Trophoblast cell (in vitro differentiated cells and primary cell): ENCODE data around the gene CST11.
"Not testable (repeated sequence)": the region's sequence is repeated elsewhere in the genome, so short reads cannot be mapped to it uniquely, and the experiment has no call there.

ENCODE experiments used
- DNase-seq, 2 donors: peaks; one replicate each; pipeline ENCODE4 v3.0.0-alpha.2; 2016
- H2AFZ ChIP-seq: 2 replicates; pipeline ENCODE4 v1.6.1; 2013; ENCODE audit warnings: low read length, moderate library complexity, mild to moderate bottlenecking; ENCODE audit not compliant: insufficient read depth, poor library complexity
- H2AK5ac ChIP-seq: 2 replicates; pipeline ENCODE4 v1.6.1; 2013; ENCODE audit warnings: mild to moderate bottlenecking, low read length
- H2BK120ac ChIP-seq: 2 replicates; pipeline ENCODE4 v1.6.1; 2013; ENCODE audit warnings: low read length, mild to moderate bottlenecking, moderate library complexity; ENCODE audit not compliant: insufficient read depth, poor library complexity
- H2BK12ac ChIP-seq: 2 replicates; pipeline ENCODE4 v1.6.1; 2013; ENCODE audit warnings: mild to moderate bottlenecking, low read length, moderate library complexity
- H2BK5ac ChIP-seq: 2 replicates; pipeline ENCODE4 v1.6.1; 2013; ENCODE audit warnings: low read length, low read depth, moderate library complexity, mild to moderate bottlenecking; ENCODE audit not compliant: poor library complexity
- H3K14ac ChIP-seq: 2 replicates; pipeline ENCODE4 v1.6.1; 2013; ENCODE audit warnings: mild to moderate bottlenecking, low read length
- H3K18ac ChIP-seq: 2 replicates; pipeline ENCODE4 v1.6.1; 2013; ENCODE audit warnings: mild to moderate bottlenecking, low read length
- H3K23ac ChIP-seq: 2 replicates; pipeline ENCODE4 v1.6.1; 2013; ENCODE audit warnings: low read length
- H3K27ac ChIP-seq: 2 replicates; pipeline ENCODE4 v1.5.1; 2013; ENCODE audit warnings: low read depth, mild to moderate bottlenecking, inconsistent platforms, low read length, moderate library complexity
- H3K27me3 ChIP-seq: 2 replicates; pipeline ENCODE4 v1.6.1; 2013; ENCODE audit warnings: inconsistent platforms, mild to moderate bottlenecking, low read length, moderate library complexity; ENCODE audit not compliant: insufficient read depth
- H3K36me3 ChIP-seq, 2 experiments: 1 replicate in 1 of 2; 2 replicates in 1 of 2; pipeline ENCODE4 v1.6.1; 2013; ENCODE audit warnings: low read length in 2 of 2, mild to moderate bottlenecking in 2 of 2, moderate library complexity in 1 of 2; ENCODE audit not compliant: insufficient read depth in 2 of 2, control insufficient read depth in 1 of 2
- H3K4ac ChIP-seq: 2 replicates; pipeline ENCODE4 v1.6.1; 2013; ENCODE audit warnings: low read depth, mild to moderate bottlenecking, low read length, moderate library complexity
- H3K4me1 ChIP-seq, 2 experiments: 1 replicate in 1 of 2; 2 replicates in 1 of 2; pipeline ENCODE4 v1.6.1; 2013; ENCODE audit warnings: low read length in 2 of 2, mild to moderate bottlenecking in 2 of 2, moderate library complexity in 1 of 2; ENCODE audit not compliant: insufficient read depth in 2 of 2, control insufficient read depth in 1 of 2
- H3K4me2 ChIP-seq: 2 replicates; pipeline ENCODE4 v1.6.1; 2013; ENCODE audit warnings: inconsistent platforms, mild to moderate bottlenecking, low read length, moderate library complexity
- H3K4me3 ChIP-seq: 2 replicates; pipeline ENCODE4 v1.5.1; 2013; ENCODE audit warnings: mild to moderate bottlenecking, low read depth, low read length, inconsistent platforms
- H3K79me1 ChIP-seq: one replicate; pipeline ENCODE4 v1.6.1; 2013; ENCODE audit warnings: low read length
- H3K79me2 ChIP-seq: 2 replicates; pipeline ENCODE4 v1.6.1; 2013; ENCODE audit warnings: low read length, mild to moderate bottlenecking; ENCODE audit not compliant: control insufficient read depth, insufficient read depth, poor library complexity
- H3K9ac ChIP-seq: 2 replicates; pipeline ENCODE4 v1.6.1; 2013; ENCODE audit warnings: mild to moderate bottlenecking, low read length
- H3K9me3 ChIP-seq: 2 replicates; pipeline ENCODE4 v1.6.1; 2013; ENCODE audit warnings: low read depth, mild to moderate bottlenecking, control low read depth, inconsistent platforms, low read length; ENCODE audit not compliant: insufficient read depth
- H4K12ac ChIP-seq: 2 replicates; pipeline ENCODE4 v1.6.1; 2013; ENCODE audit warnings: low read depth, mild to moderate bottlenecking, low read length, moderate library complexity
- H4K8ac ChIP-seq: 2 replicates; pipeline ENCODE4 v1.6.1; 2013; ENCODE audit warnings: low read depth, mild to moderate bottlenecking, low read length, moderate library complexity
- H4K91ac ChIP-seq: one replicate; pipeline ENCODE4 v1.6.1; 2013; ENCODE audit warnings: low read depth, mild to moderate bottlenecking, low read length, moderate library complexity
- WGBS: extraction: QIAGEN DNeasy Blood & Tissue Kit; methylation state at CpG from one replicate; pipeline ENCODE4 v1.1.7; 2013; ENCODE audit warnings: missing lambda C conversion rate; ENCODE audit not compliant: insufficient read length, insufficient coverage; ENCODE audit errors: extremely low coverage; 5-methylcytosine and 5-hydroxymethylcytosine counted together

CST11 gene

DNA sequence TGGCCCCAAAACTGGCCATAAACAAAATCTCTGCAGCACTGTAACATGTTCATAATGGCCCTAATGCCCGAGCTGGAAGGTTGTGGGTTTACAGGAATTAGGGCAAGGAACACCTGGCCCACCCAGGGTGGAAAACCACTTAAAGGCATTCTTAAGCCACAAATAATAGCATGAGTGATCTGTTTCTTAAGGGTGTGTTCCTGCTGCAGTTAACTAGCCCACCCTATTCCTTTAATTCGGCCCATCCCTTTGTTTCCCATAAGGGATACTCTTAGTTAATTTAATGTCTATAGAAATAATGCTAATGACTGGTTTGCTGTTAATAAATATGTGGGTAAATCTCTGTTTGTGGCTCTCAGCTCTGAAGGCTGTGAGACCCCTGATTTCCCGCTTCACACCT is 14.3 kb upstream of the CST11 start:
- H2AK5ac ChIP-seq, H3K27ac ChIP-seq, H4K8ac ChIP-seq, H3K36me3 ChIP-seq, H4K12ac ChIP-seq, H4K91ac ChIP-seq, H3K4me3 ChIP-seq, H3K79me1 ChIP-seq, H3K23ac ChIP-seq, H3K4ac ChIP-seq, H2BK5ac ChIP-seq, H3K14ac ChIP-seq, DNase-seq, H3K4me2 ChIP-seq, H3K9me3 ChIP-seq, H3K27me3 ChIP-seq, H3K79me2 ChIP-seq, H2BK12ac ChIP-seq, H2BK120ac ChIP-seq, H3K9ac ChIP-seq, H3K4me1 ChIP-seq, H2AFZ ChIP-seq, H3K18ac ChIP-seq: not testable (repeated sequence)
- no CpG with 5 or more reads among the region's 3 CpGs for WGBS

DNA sequence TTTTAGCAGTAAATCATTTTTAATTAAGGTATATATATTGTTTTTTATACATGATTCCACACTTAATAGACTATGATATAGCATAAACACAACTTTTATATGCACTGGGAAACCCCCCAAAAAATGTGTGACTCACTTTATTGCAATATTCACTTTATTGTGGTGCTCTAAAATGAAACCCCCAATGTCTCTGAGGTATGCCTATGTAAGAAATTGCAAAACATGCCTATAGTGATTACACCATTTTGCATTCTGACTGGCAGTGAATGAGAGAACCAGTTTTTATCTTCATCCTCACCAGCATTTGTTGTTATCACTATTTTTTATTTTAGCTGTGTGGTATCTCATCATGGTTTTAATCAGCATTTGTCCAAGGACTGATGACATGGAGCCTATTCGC is 8.5 kb upstream of the CST11 start:
- Histone ChIP-seq H3K4ac (no peak overlapping the region), H3K27ac (no peak overlapping the region), H3K14ac (no peak overlapping the region), H3K4me2 (no peak overlapping the region), H4K12ac (no peak overlapping the region), H4K8ac (no peak overlapping the region), H2AK5ac (no peak overlapping the region), H2BK120ac (no peak overlapping the region), H3K4me3 (no peak overlapping the region), H2AFZ (no peak overlapping the region), H3K18ac (no peak overlapping the region), H3K36me3 (no peaks in the 10 kb centered on the region), H3K4me1 (no peaks in the 10 kb centered on the region), H2BK12ac (no peak overlapping the region), H4K91ac (no peak overlapping the region), H3K9me3 (peaks cover 7% of the 10 kb centered on the region), H3K79me2 (no peaks in the 10 kb centered on the region), H3K27me3 (no peaks in the 10 kb centered on the region), H2BK5ac (no peak overlapping the region), H3K79me1 (no peaks in the 10 kb centered on the region), H3K23ac (no peak overlapping the region), H3K9ac (no peak overlapping the region)
- WGBS = no CpG with 5 or more reads among the region's 1 CpG
- no peak for DNase-seq

DNA sequence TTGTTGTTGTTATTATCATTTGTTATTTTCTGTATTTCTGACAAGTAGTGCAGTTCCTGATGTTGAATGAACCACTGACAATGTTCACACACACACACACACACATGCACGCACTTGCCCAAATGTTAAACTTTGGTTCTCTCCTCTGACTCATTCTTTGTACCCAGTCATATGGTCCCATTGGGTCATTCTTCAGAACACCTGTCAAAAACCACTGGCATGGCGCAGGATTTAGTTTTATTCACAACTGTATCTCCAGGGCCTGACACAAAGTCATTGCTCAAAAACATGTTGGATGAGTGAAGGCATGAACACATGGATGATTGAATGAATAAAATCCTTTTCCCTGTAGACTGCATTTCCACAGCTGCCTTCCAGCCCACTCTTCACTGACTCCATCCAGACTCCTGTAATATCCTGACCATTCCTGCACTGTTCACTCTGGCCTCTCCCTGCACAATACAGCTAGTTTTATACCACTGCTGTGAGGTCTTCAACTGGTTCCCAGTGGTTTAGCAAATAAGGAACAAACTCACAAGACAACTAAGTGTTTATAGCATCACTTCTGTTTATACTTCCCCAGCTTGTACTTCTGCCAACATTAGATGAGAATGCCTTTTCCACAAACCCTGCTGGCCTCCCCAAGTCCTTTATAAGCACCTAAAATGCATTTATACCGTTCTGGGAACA is 6.9 kb upstream of the CST11 start:
- H3K9ac ChIP-seq = no peak overlapping the region
- H3K4me2 ChIP-seq = no peak overlapping the region
- DNase-seq = no peak
- H2BK120ac ChIP-seq = no peak overlapping the region
- no peak overlapping the region for H4K8ac ChIP-seq
- no peak overlapping the region for H2BK12ac ChIP-seq
- no CpG with 5 or more reads among the region's 3 CpGs for WGBS
- no peak overlapping the region for H3K14ac ChIP-seq
- no peak overlapping the region for H2AFZ ChIP-seq
- H4K12ac ChIP-seq = no peak overlapping the region
- H3K27me3 ChIP-seq = no peaks in the 10 kb centered on the region
- H3K27ac ChIP-seq = no peak overlapping the region
- H2BK5ac ChIP-seq = no peak overlapping the region
- no peaks in the 10 kb centered on the region for H3K4me1 ChIP-seq
- H3K4ac ChIP-seq = no peak overlapping the region
- no peak overlapping the region for H3K23ac ChIP-seq
- no peak overlapping the region for H4K91ac ChIP-seq
- H3K79me1 ChIP-seq = no peaks in the 10 kb centered on the region
- no peak overlapping the region for H3K18ac ChIP-seq
- H3K9me3 ChIP-seq = peaks cover 5% of the 10 kb centered on the region
- no peak overlapping the region for H3K4me3 ChIP-seq
- no peaks in the 10 kb centered on the region for H3K36me3 ChIP-seq
- H3K79me2 ChIP-seq = no peaks in the 10 kb centered on the region
- no peak overlapping the region for H2AK5ac ChIP-seq

DNA sequence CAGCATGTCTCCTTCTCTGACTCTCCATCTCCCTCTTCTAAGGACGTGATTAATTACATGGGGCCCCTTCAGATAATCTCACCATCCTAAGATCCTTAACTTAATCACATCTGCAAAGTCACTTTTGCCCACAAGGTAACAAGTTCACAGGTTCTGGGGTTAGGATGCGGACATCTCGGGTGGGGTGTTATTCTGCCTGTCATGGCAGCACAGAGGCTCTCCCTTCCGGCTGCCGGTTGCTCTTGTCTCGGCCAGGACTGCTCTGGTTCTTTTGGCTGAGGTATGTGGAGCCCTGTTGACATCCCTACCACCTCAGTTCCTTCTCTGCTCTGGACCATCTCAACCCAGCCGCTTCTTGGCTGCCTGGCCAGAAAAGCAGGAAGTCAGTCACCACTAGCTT is 4.2 kb upstream of the CST11 start:
- Histone ChIP-seq H3K36me3 (no peaks in the 10 kb centered on the region), H2BK120ac (no peak overlapping the region), H3K79me2 (no peaks in the 10 kb centered on the region), H2AK5ac (no peak overlapping the region), H2BK12ac (no peak overlapping the region), H4K91ac (no peak overlapping the region), H3K4me2 (no peak overlapping the region), H3K9ac (no peak overlapping the region), H4K12ac (no peak overlapping the region), H3K23ac (no peak overlapping the region), H3K27ac (no peak overlapping the region), H3K9me3 (peaks cover 5% of the 10 kb centered on the region), H3K27me3 (no peaks in the 10 kb centered on the region), H2AFZ (no peak overlapping the region), H3K79me1 (no peaks in the 10 kb centered on the region), H2BK5ac (no peak overlapping the region), H4K8ac (no peak overlapping the region), H3K4me3 (no peak overlapping the region), H3K4ac (no peak overlapping the region), H3K18ac (no peak overlapping the region), H3K4me1 (no peaks in the 10 kb centered on the region), H3K14ac (no peak overlapping the region)
- WGBS = no CpG with 5 or more reads among the region's 7 CpGs
- no peak for DNase-seq
